Measurements from ENCODE around the gene TRAPPC2L. TPM values are rescaled to one million over a fixed set of nuclear protein-coding genes. Genes with fewer than 3 reads are reported as not detected.

The TRAPPC2L gene
- total and polyA plus RNA-seq, 4 donors, result 27.8 to 54.1 (median 42.5) TPM

- Histone ChIP-seq H3K27me3 (ENCODE audit: control insufficient read depth in 1 of 2, insufficient read depth in 2 of 2, low read length in 1 of 2) (no peaks in the 10 kb centered on the region), H3K9me3 (ENCODE audit: control insufficient read depth, low read length) (no peaks in the 10 kb centered on the region), H3K27ac (ENCODE audit: low read depth in 1 of 2, low read length in 2 of 2) (no peak overlapping the region), H3K4me3 (ENCODE audit: low read length in 2 of 2) (no peak overlapping the region), H3K4me1 (ENCODE audit: control insufficient read depth in 1 of 2, insufficient read depth in 2 of 2, low read length in 2 of 2) (no peaks in the 10 kb centered on the region), H3K36me3 (ENCODE audit: control insufficient read depth in 1 of 2, insufficient read depth in 2 of 2, low read length in 1 of 2) (no peaks in the 10 kb centered on the region)
- DNase-seq (no peak), ATAC-seq (ENCODE audit: low FRiP score) (no peak)
- intact Hi-C loops (cut with DNase I), result no loop called here
- 95 to 97% methylated on average over 12 to 13 of the region's 13 CpGs for WGBS, 2 donors
Observed at GRCh38 chr16:88833086-88833485, 23.8 kb upstream of the TRAPPC2L start.

- no peak for ATAC-seq (ENCODE audit: low FRiP score)
- H3K36me3 ChIP-seq (ENCODE audit: control insufficient read depth in 1 of 2, insufficient read depth in 2 of 2, low read length in 1 of 2), result no peaks in the 10 kb centered on the region
Observed at GRCh38 chr16:88834670-88835069, 22.3 kb upstream of the TRAPPC2L start.

GRCh38 chr16:88835383-88835782, 21.5 kb upstream of the TRAPPC2L start:
- WGBS, 2 donors, result 84 to 87% methylated on average over 11 of the region's 11 CpGs

More at GRCh38 chr16:88834670-88835069, 22.3 kb upstream of the TRAPPC2L start:
- WGBS, 2 donors, result 92% methylated on average over 12 to 13 of the region's 13 CpGs
- Histone ChIP-seq H3K27ac (ENCODE audit: low read depth in 1 of 2, low read length in 2 of 2) (no peak overlapping the region), H3K27me3 (ENCODE audit: control insufficient read depth in 1 of 2, insufficient read depth in 2 of 2, low read length in 1 of 2) (no peaks in the 10 kb centered on the region), H3K9me3 (ENCODE audit: control insufficient read depth, low read length) (no peaks in the 10 kb centered on the region), H3K4me1 (ENCODE audit: control insufficient read depth in 1 of 2, insufficient read depth in 2 of 2, low read length in 2 of 2) (no peaks in the 10 kb centered on the region), H3K4me3 (ENCODE audit: low read length in 2 of 2) (no peak overlapping the region)
- intact Hi-C loops (cut with DNase I), result no loop called here
- DNase-seq, result no peak

GRCh38 chr16:88835818-88836217, 21.1 kb upstream of the TRAPPC2L start:
- no peak overlapping the region for H3K27ac ChIP-seq (ENCODE audit: low read depth in 1 of 2, low read length in 2 of 2)
- no peaks in the 10 kb centered on the region for H3K27me3 ChIP-seq (ENCODE audit: control insufficient read depth in 1 of 2, insufficient read depth in 2 of 2, low read length in 1 of 2)
- peaks cover 0 to 2% of the 10 kb centered on the region in 2 donors for H3K36me3 ChIP-seq (ENCODE audit: control insufficient read depth in 1 of 2, insufficient read depth in 2 of 2, low read length in 1 of 2)
- 95 to 96% methylated on average over 33 of the region's 33 CpGs for WGBS, 2 donors
- DNase-seq (peak in 1 of 2 donors; percentile 38), ATAC-seq (ENCODE audit: low FRiP score) (no peak)
- no peaks in the 10 kb centered on the region for H3K4me1 ChIP-seq (ENCODE audit: control insufficient read depth in 1 of 2, insufficient read depth in 2 of 2, low read length in 2 of 2)
- intact Hi-C loops (cut with DNase I), result no loop called here
- no peaks in the 10 kb centered on the region for H3K9me3 ChIP-seq (ENCODE audit: control insufficient read depth, low read length)
- no peak overlapping the region for H3K4me3 ChIP-seq (ENCODE audit: low read length in 2 of 2)

More at GRCh38 chr16:88835383-88835782, 21.5 kb upstream of the TRAPPC2L start:
- H3K4me1 ChIP-seq (ENCODE audit: control insufficient read depth in 1 of 2, insufficient read depth in 2 of 2, low read length in 2 of 2), result no peaks in the 10 kb centered on the region
- peak; percentile 78 for ATAC-seq (ENCODE audit: low FRiP score)
- H3K27ac ChIP-seq (ENCODE audit: low read depth in 1 of 2, low read length in 2 of 2), result no peak overlapping the region
- intact Hi-C loops (cut with DNase I), result no loop called here
- peaks cover 0 to under 1% of the 10 kb centered on the region in 2 donors for H3K36me3 ChIP-seq (ENCODE audit: control insufficient read depth in 1 of 2, insufficient read depth in 2 of 2, low read length in 1 of 2)
- H3K4me3 ChIP-seq (ENCODE audit: low read length in 2 of 2), result no peak overlapping the region
- no peaks in the 10 kb centered on the region for H3K27me3 ChIP-seq (ENCODE audit: control insufficient read depth in 1 of 2, insufficient read depth in 2 of 2, low read length in 1 of 2)
- peak in 1 of 2 donors; percentile 68 for DNase-seq
- H3K9me3 ChIP-seq (ENCODE audit: control insufficient read depth, low read length), result no peaks in the 10 kb centered on the region

- no peaks in the 10 kb centered on the region for H3K9me3 ChIP-seq (ENCODE audit: control insufficient read depth, low read length)
- intact Hi-C loops (cut with DNase I), result no loop called here
- no peaks in the 10 kb centered on the region for H3K27me3 ChIP-seq (ENCODE audit: control insufficient read depth in 1 of 2, insufficient read depth in 2 of 2, low read length in 1 of 2)
- H3K27ac ChIP-seq (ENCODE audit: low read depth in 1 of 2, low read length in 2 of 2), result no peak overlapping the region
- no peaks in the 10 kb centered on the region for H3K4me1 ChIP-seq (ENCODE audit: control insufficient read depth in 1 of 2, insufficient read depth in 2 of 2, low read length in 2 of 2)
- peaks cover 0 to 2% of the 10 kb centered on the region in 2 donors for H3K36me3 ChIP-seq (ENCODE audit: control insufficient read depth in 1 of 2, insufficient read depth in 2 of 2, low read length in 1 of 2)
- WGBS, 2 donors, result 92 to 93% methylated on average over 17 of the region's 17 CpGs
- DNase-seq (no peak), ATAC-seq (ENCODE audit: low FRiP score) (no peak)
- H3K4me3 ChIP-seq (ENCODE audit: low read length in 2 of 2), result no peak overlapping the region
Observed at GRCh38 chr16:88836791-88837190, 20.1 kb upstream of the TRAPPC2L start.

- Histone ChIP-seq H3K4me1 (ENCODE audit: control insufficient read depth in 1 of 2, insufficient read depth in 2 of 2, low read length in 2 of 2) (no peaks in the 10 kb centered on the region), H3K27me3 (ENCODE audit: control insufficient read depth in 1 of 2, insufficient read depth in 2 of 2, low read length in 1 of 2) (no peaks in the 10 kb centered on the region), H3K27ac (ENCODE audit: low read depth in 1 of 2, low read length in 2 of 2) (no peak overlapping the region), H3K4me3 (ENCODE audit: low read length in 2 of 2) (no peak overlapping the region), H3K9me3 (ENCODE audit: control insufficient read depth, low read length) (no peaks in the 10 kb centered on the region), H3K36me3 (ENCODE audit: control insufficient read depth in 1 of 2, insufficient read depth in 2 of 2, low read length in 1 of 2) (peaks cover 0 to 2% of the 10 kb centered on the region in 2 donors)
- intact Hi-C loops (cut with DNase I), result no loop called here
- 93 to 94% methylated on average over 20 of the region's 20 CpGs for WGBS, 2 donors
- ATAC-seq (ENCODE audit: low FRiP score) (no peak), DNase-seq (no peak)
Observed at GRCh38 chr16:88837806-88838205, 19.1 kb upstream of the TRAPPC2L start.

- Histone ChIP-seq H3K4me1 (ENCODE audit: control insufficient read depth in 1 of 2, insufficient read depth in 2 of 2, low read length in 2 of 2) (no peaks in the 10 kb centered on the region), H3K27ac (ENCODE audit: low read depth in 1 of 2, low read length in 2 of 2) (no peak overlapping the region), H3K9me3 (ENCODE audit: control insufficient read depth, low read length) (no peaks in the 10 kb centered on the region), H3K4me3 (ENCODE audit: low read length in 2 of 2) (no peak overlapping the region), H3K36me3 (ENCODE audit: control insufficient read depth in 1 of 2, insufficient read depth in 2 of 2, low read length in 1 of 2) (peaks cover 0 to 2% of the 10 kb centered on the region in 2 donors), H3K27me3 (ENCODE audit: control insufficient read depth in 1 of 2, insufficient read depth in 2 of 2, low read length in 1 of 2) (no peaks in the 10 kb centered on the region)
- WGBS, 2 donors, result 90 to 92% methylated on average over 19 of the region's 19 CpGs
- DNase-seq, result no peak
- intact Hi-C loops (cut with DNase I), result no loop called here
- ATAC-seq (ENCODE audit: low FRiP score), result no peak
Observed at GRCh38 chr16:88838566-88838965, 18.4 kb upstream of the TRAPPC2L start.

GRCh38 chr16:88839026-88839529, 17.8 kb upstream of the TRAPPC2L start:
- peak in 1 of 2 donors; percentile 36 for DNase-seq
- intact Hi-C loops (cut with DNase I), result no loop called here
- Histone ChIP-seq H3K9me3 (ENCODE audit: control insufficient read depth, low read length) (no peaks in the 10 kb centered on the region), H3K27ac (ENCODE audit: low read depth in 1 of 2, low read length in 2 of 2) (no peak overlapping the region), H3K4me1 (ENCODE audit: control insufficient read depth in 1 of 2, insufficient read depth in 2 of 2, low read length in 2 of 2) (no peaks in the 10 kb centered on the region), H3K4me3 (ENCODE audit: low read length in 2 of 2) (no peak overlapping the region), H3K27me3 (ENCODE audit: control insufficient read depth in 1 of 2, insufficient read depth in 2 of 2, low read length in 1 of 2) (no peaks in the 10 kb centered on the region), H3K36me3 (ENCODE audit: control insufficient read depth in 1 of 2, insufficient read depth in 2 of 2, low read length in 1 of 2) (peaks cover 0 to 2% of the 10 kb centered on the region in 2 donors)
- WGBS, 2 donors, result 91% methylated on average over 39 of the region's 39 CpGs
- no peak for ATAC-seq (ENCODE audit: low FRiP score)

GRCh38 chr16:88839745-88840599, 17.0 kb upstream of the TRAPPC2L start:
- Histone ChIP-seq H3K36me3 (ENCODE audit: control insufficient read depth in 1 of 2, insufficient read depth in 2 of 2, low read length in 1 of 2) (peaks cover 0 to 2% of the 10 kb centered on the region in 2 donors), H3K27me3 (ENCODE audit: control insufficient read depth in 1 of 2, insufficient read depth in 2 of 2, low read length in 1 of 2) (no peaks in the 10 kb centered on the region), H3K4me1 (ENCODE audit: control insufficient read depth in 1 of 2, insufficient read depth in 2 of 2, low read length in 2 of 2) (no peaks in the 10 kb centered on the region), H3K27ac (ENCODE audit: low read depth in 1 of 2, low read length in 2 of 2) (no peak overlapping the region), H3K4me3 (ENCODE audit: low read length in 2 of 2) (no peak overlapping the region), H3K9me3 (ENCODE audit: control insufficient read depth, low read length) (no peaks in the 10 kb centered on the region)
- DNase-seq (no peak), ATAC-seq (ENCODE audit: low FRiP score) (no peak)
- intact Hi-C loops (cut with DNase I), result no loop called here
- 94% methylated on average over 22 to 24 of the region's 24 CpGs for WGBS, 2 donors
